Islet of Langerhans (tissue), 1 donor: ENCODE measurements around the gene TOR1AIP1.
"Not testable (repeated sequence)": the region's sequence is repeated elsewhere in the genome, so short reads cannot be mapped to it uniquely, and the experiment has no call there.

Experiments used
- FAIRE-seq: peaks from one replicate; lab custom pipeline; 2011; peaks lifted over from hg19 to GRCh38; lab: Jason Lieb, UNC

TOR1AIP1 gene

GRCh38 chr1:179882253-179883039, at the start of gene TOR1AIP1:
TSS of gene TOR1AIP1 (plus strand) at chr1:179882285. CDS start at chr1:179882503, 218 bp downstream.
- FAIRE-seq = no peak

- FAIRE-seq = not testable (repeated sequence)
Observed at GRCh38 chr1:179836686-179837445, 45.2 kb upstream of the TOR1AIP1 start.

- no peak for FAIRE-seq
Observed at GRCh38 chr1:179840107-179840506, 42.0 kb upstream of the TOR1AIP1 start.

- FAIRE-seq = no peak
Observed at GRCh38 chr1:179848233-179848632, 33.9 kb upstream of the TOR1AIP1 start.

- no peak for FAIRE-seq
Observed at GRCh38 chr1:179853102-179853501, 29.0 kb upstream of the TOR1AIP1 start.

- FAIRE-seq = not testable (repeated sequence)
Observed at GRCh38 chr1:179855831-179856230, 26.3 kb upstream of the TOR1AIP1 start.

- no peak for FAIRE-seq
Observed at GRCh38 chr1:179856296-179856695, 25.8 kb upstream of the TOR1AIP1 start.

GRCh38 chr1:179857009-179857408, 25.1 kb upstream of the TOR1AIP1 start:
- no peak for FAIRE-seq

GRCh38 chr1:179860652-179861051, 21.4 kb upstream of the TOR1AIP1 start:
- no peak for FAIRE-seq

- FAIRE-seq = no peak
Observed at GRCh38 chr1:179865377-179865776, 16.7 kb upstream of the TOR1AIP1 start.

GRCh38 chr1:179866616-179867015, 15.5 kb upstream of the TOR1AIP1 start:
- no peak for FAIRE-seq

GRCh38 chr1:179867493-179868330, 14.4 kb upstream of the TOR1AIP1 start:
- no peak for FAIRE-seq

- no peak for FAIRE-seq
Observed at GRCh38 chr1:179870870-179871269, 11.2 kb upstream of the TOR1AIP1 start.

GRCh38 chr1:179871940-179872339, 10.1 kb upstream of the TOR1AIP1 start:
- no peak for FAIRE-seq

- no peak for FAIRE-seq
Observed at GRCh38 chr1:179872558-179872957, 9.5 kb upstream of the TOR1AIP1 start.

GRCh38 chr1:179873438-179873851, 8.6 kb upstream of the TOR1AIP1 start:
- no peak for FAIRE-seq

GRCh38 chr1:179875596-179876299, 6.3 kb upstream of the TOR1AIP1 start:
- FAIRE-seq = no peak

GRCh38 chr1:179876300-179876715, 5.8 kb upstream of the TOR1AIP1 start:
- no peak for FAIRE-seq

- no peak for FAIRE-seq
Observed at GRCh38 chr1:179877586-179878265, 4.4 kb upstream of the TOR1AIP1 start, which contains the start of gene TOR1AIP2. TSS of gene TOR1AIP2 (minus strand) at chr1:179877803. CDS start at chr1:179852665, 25,138 bp downstream.

- no peak for FAIRE-seq
Observed at GRCh38 chr1:179879797-179880196, 2.3 kb upstream of the TOR1AIP1 start.

GRCh38 chr1:179881642-179882252, 338 bp upstream of the TOR1AIP1 start:
- FAIRE-seq = no peak
